GM12872 (cell line): ENCODE data around the gene RNF149.

Source experiments
- CTCF ChIP-seq: IDR thresholded peaks from 3 replicates; pipeline ENCODE4 v1.5.1; 2011; ENCODE audit warnings: low read depth, mild to moderate bottlenecking, low read length, moderate library complexity; ENCODE audit not compliant: insufficient read depth

The RNF149 gene

GRCh38 chr2:101263377-101263800 lies 45.1 kb downstream of the RNF149 start:
- TF ChIP-seq CTCF = no peak

- TF ChIP-seq CTCF = no peak
Measured at GRCh38 chr2:101262142-101262541, 46.4 kb downstream of the RNF149 start.

- no peak for TF ChIP-seq CTCF
Measured at GRCh38 chr2:101258804-101259203, 49.7 kb downstream of the RNF149 start.

- TF ChIP-seq CTCF = no peak
Measured at GRCh38 chr2:101256316-101256715, 52.2 kb downstream of the RNF149 start.

GRCh38 chr2:101255501-101255900 lies 53.0 kb downstream of the RNF149 start:
- TF ChIP-seq CTCF = no peak

GRCh38 chr2:101253703-101254450 lies 54.6 kb downstream of the RNF149 start:
- no peak for TF ChIP-seq CTCF

- no peak for TF ChIP-seq CTCF
Measured at GRCh38 chr2:101253013-101253702, 55.3 kb downstream of the RNF149 start.
